ENCODE measurements around the gene INS.

DNA sequence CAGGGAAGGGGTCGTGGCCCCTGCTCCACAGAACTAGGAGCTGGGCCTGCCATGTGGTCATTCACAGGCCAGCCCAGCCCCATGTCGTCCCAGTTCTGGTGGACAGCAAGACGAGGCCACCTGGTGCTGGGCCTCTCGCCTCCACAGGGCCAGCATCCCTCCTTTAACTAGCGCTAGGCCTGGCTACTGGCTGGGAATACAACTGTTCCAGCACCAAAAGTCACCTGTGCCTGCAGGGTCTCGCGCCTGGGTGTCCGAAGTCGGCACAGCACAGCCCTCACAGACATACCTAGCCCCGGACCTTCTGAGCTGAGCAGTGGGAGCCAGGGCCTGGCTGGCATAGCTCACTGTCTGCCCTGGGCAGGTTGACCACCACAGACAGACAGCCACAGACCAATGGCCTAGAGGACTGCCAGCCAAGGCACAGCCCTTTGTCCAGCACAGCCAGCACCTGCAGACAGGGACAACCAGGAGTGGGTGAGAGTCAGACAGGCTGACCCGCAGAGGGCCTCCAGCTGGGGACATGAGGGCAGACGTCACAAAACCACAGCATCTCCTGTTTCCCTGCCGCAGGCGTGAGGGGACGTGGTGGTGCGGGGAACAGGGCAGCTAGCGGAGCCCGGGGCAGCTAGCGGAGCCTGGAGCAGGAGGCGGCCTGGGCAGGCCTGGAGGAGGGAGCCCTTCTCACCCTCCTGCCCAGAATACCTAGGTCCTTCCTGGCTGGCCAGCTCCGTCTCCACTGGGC lies 37.8 kb upstream of the INS start:
- TF ChIP-seq, protein P1, sequence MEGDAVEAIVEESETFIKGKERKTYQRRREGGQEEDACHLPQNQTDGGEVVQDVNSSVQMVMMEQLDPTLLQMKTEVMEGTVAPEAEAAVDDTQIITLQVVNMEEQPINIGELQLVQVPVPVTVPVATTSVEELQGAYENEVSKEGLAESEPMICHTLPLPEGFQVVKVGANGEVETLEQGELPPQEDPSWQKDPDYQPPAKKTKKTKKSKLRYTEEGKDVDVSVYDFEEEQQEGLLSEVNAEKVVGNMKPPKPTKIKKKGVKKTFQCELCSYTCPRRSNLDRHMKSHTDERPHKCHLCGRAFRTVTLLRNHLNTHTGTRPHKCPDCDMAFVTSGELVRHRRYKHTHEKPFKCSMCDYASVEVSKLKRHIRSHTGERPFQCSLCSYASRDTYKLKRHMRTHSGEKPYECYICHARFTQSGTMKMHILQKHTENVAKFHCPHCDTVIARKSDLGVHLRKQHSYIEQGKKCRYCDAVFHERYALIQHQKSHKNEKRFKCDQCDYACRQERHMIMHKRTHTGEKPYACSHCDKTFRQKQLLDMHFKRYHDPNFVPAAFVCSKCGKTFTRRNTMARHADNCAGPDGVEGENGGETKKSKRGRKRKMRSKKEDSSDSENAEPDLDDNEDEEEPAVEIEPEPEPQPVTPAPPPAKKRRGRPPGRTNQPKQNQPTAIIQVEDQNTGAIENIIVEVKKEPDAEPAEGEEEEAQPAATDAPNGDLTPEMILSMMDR (IDR thresholded peaks at IDR 0.05): no peak
- TF ChIP-seq ZFX (IDR thresholded peaks at IDR 0.05; ENCODE audit: borderline replicate concordance): no peak
